ENCODE data around the gene STXBP6. TPM values are rescaled to one million over a fixed set of nuclear protein-coding genes. Genes with fewer than 3 reads are reported as not detected.
"Not testable (repeated sequence)": the region's sequence is repeated elsewhere in the genome, so short reads cannot be mapped to it uniquely, and the experiment has no call there.

Gene STXBP6
- total RNA-seq, 1 donor from 2014 or later = 27.4 TPM

GRCh38 chr14:24941719-24942118 lies 108.2 kb downstream of the STXBP6 start:
- intact Hi-C loops (cut with DNase I) = no loop called here
- Histone ChIP-seq H3K4me3 (no peak overlapping the region), H3K4me1 (no peaks in the 10 kb centered on the region), H3K27ac (no peak overlapping the region), H3K9me3 (no peaks in the 10 kb centered on the region), H3K27me3 (no peaks in the 10 kb centered on the region), H3K36me3 (no peaks in the 10 kb centered on the region)
- ATAC-seq = no peak
- DNase-seq = no peak
- no peak for TF ChIP-seq CTCF (IDR thresholded peaks at IDR 0.05)

GRCh38 chr14:24940213-24940783 lies 109.6 kb downstream of the STXBP6 start:
- Histone ChIP-seq H3K27ac (no peak overlapping the region), H3K36me3 (no peaks in the 10 kb centered on the region), H3K27me3 (no peaks in the 10 kb centered on the region), H3K4me3 (no peak overlapping the region), H3K4me1 (no peaks in the 10 kb centered on the region), H3K9me3 (no peaks in the 10 kb centered on the region)
- ATAC-seq = no peak
- intact Hi-C loops (cut with DNase I) = no loop called here
- DNase-seq = no peak
- TF ChIP-seq CTCF (IDR thresholded peaks at IDR 0.05) = no peak

- TF ChIP-seq CTCF (IDR thresholded peaks at IDR 0.05) = no peak
- Histone ChIP-seq H3K27me3 (no peaks in the 10 kb centered on the region), H3K4me1 (no peaks in the 10 kb centered on the region), H3K36me3 (no peaks in the 10 kb centered on the region), H3K9me3 (no peaks in the 10 kb centered on the region), H3K4me3 (no peak overlapping the region), H3K27ac (no peak overlapping the region)
- DNase-seq (no peak), ATAC-seq (no peak)
- intact Hi-C loops (cut with DNase I) = no loop called here
Measured at GRCh38 chr14:24938593-24938992, 111.4 kb downstream of the STXBP6 start.

DNA sequence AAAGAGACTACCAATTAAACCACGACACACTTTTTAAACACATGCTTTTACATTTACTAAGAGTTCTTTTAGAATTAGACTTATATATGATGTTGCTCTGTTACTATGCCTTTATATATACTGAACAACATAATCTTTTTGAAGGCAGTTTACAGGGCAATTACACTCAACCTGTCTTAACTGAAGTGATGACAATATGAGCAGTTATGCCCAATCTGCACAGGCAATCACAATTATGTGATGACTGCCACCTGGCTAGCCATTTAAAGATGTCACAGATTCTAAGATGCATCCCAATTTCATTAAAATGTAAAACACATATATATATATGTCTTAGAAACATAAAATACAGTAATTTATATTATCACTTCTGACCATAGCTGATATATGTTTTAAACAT lies 112.6 kb downstream of the STXBP6 start:
- TF ChIP-seq CTCF (IDR thresholded peaks at IDR 0.05) = no peak
- intact Hi-C loops (cut with DNase I) = no loop called here
- H3K4me3 ChIP-seq = no peak overlapping the region
- no peaks in the 10 kb centered on the region for H3K27me3 ChIP-seq
- no peaks in the 10 kb centered on the region for H3K36me3 ChIP-seq
- ATAC-seq (no peak), DNase-seq (no peak)
- H3K27ac ChIP-seq = no peak overlapping the region
- H3K9me3 ChIP-seq = no peaks in the 10 kb centered on the region
- no peaks in the 10 kb centered on the region for H3K4me1 ChIP-seq

- ATAC-seq; intact Hi-C loops (cut with DNase I): not testable (repeated sequence)
Measured at GRCh38 chr14:24936773-24937172, 113.2 kb downstream of the STXBP6 start.

DNA sequence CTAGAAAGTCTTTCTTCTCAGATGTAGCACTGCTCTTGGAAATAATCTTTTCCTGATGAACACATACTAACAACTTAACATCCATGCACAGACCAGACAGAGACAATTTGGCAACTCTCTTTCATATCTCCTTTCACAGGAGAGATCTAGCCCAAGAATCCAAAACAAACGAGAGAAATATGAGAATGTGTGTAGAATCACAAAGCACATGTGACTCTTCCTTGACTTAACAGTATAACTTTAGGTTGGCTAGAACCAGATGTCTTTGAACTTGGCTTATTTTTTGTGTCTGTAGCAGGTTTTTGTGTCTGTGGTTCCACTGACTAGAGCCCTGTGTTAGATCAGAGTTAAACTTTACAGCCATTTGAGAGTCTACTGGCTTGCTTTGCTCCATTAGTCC lies 114.2 kb downstream of the STXBP6 start:
- Histone ChIP-seq H3K4me3 (no peak overlapping the region), H3K27ac (no peak overlapping the region), H3K4me1 (no peaks in the 10 kb centered on the region), H3K9me3 (no peaks in the 10 kb centered on the region), H3K36me3 (no peaks in the 10 kb centered on the region), H3K27me3 (no peaks in the 10 kb centered on the region)
- ATAC-seq (no peak), DNase-seq (no peak)
- intact Hi-C loops (cut with DNase I) = no loop called here
- TF ChIP-seq CTCF (IDR thresholded peaks at IDR 0.05) = no peak

More at GRCh38 chr14:24936773-24937172, 113.2 kb downstream of the STXBP6 start:
- not testable (repeated sequence) for H3K27ac ChIP-seq, H3K27me3 ChIP-seq, H3K9me3 ChIP-seq, H3K4me1 ChIP-seq, H3K36me3 ChIP-seq, DNase-seq, H3K4me3 ChIP-seq
